ENCODE data around the gene CHST10.
"Not testable (repeated sequence)": the region's sequence is repeated elsewhere in the genome, so short reads cannot be mapped to it uniquely, and the experiment has no call there.

Gene CHST10

DNA sequence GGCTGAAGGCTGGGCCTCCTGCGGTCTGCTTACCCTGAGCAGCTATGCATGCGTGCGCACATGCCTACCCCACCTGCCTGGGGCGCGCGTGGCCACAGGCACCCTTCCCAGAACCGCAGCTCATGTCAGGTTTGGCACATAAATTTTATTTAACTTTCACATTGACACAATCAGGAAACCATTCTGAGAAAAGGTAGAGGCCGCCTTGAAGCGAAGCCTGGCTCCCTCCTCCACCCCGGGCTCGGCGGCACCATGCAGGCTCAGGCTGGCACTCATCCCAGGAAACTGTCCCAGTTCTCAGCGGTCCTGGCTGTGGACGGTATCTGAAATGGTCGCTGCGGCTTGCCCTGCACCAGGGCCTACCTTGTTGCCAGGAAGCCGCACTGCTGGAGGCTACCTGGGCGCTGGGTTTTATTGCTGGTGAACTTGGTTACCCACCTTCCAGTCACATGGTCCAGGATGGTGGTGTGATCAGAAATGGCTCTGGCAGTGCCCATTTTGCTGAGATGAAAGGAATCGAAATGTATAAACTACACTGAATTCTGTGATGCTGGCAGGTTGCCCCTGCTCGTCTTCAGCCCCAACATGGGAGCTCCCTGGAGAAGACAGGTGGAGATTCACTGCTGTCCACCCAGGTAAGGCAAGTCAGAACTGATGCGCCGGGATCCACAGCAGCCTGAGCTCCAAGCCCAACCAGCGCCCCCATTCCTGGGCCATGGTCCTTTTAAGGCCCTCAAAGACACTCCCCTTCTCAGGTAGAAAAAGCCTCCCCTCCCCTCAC, 25.5 kb downstream of the CHST10 start:
- DNase-seq: no peak

DNA sequence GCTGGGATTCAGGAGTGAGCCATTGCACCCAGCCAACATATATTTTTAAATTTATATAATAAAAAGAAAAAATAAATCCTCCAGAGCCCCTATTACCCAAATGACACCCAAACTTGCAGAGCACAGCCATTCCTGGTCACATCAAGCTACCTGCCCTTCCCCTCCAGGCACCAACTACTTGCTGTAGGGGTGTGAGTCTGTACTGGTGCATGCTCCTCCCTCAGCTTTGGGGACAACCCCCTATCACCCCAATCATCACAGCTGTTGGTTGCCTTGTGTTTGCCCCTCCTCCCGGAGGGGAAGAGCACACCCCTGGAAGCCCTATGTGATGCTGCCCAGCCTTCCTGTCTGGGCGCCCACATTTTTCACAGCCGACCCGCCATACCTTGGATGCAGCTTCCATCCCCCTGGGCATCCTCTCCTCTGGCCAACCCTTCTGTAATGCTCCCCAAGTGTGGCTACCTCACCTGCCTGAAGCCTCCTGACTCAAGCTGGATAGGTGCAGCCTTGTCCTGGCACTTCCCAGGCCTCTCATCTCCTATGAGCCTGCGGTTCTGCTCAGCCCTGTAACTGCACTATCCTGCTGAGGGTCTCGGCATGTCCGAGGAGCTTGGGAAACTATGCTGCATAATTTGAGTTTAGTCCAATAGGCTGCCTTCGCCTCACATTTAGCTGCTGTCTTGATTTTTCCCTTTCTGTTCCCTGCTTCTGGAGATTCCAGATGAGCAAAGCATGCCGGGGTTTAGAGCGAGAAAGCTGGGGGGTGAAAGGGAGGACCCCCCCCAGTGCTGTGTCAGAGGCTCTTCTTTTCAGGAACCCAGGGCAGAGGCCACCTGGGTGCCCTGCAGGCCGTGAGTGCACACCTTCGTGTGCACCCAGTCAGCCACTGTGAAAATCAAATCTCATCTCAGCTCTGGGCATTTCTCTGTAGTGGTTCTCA, 27.2 kb downstream of the CHST10 start:
- DNase-seq: no peak

DNA sequence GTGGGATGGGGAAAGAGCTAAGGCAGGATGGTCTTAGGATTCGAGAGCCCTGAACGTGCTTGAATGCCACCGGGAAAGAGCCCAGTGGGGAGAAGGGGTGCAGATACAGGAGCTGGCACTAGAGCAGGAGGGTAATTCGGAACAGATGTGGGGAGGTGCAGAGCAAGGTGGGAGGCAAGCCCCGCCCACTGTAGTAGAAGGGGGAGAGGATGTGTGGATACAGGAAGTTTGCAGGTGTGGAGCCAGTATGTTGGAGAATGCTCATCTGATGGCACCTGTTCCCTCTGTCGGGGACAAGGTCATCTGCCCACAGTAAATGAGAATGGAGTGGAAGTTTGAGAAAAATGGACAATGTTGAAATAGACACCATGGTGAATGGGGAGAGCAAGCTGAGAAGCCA, 28.8 kb downstream of the CHST10 start:
- DNase-seq: no peak

DNA sequence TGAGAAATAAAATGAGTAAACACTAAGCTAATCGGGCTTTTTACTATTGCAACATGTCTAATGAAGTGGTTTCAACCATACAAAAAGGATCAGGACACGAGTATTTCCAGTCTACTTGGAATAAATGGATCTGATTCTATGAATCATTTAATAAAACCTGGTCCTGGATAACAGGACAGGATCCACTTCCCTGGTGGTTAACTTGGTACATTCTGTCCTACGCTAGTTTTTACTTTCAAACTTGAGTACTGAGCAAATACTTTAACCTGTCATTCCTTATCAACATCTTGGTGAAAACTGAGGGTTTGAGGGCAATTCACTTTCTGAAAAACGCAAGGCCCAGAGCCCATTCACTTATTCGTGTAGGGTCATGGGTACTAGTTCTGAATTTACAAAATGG, 33.5 kb downstream of the CHST10 start:
- no peak for DNase-seq

DNA sequence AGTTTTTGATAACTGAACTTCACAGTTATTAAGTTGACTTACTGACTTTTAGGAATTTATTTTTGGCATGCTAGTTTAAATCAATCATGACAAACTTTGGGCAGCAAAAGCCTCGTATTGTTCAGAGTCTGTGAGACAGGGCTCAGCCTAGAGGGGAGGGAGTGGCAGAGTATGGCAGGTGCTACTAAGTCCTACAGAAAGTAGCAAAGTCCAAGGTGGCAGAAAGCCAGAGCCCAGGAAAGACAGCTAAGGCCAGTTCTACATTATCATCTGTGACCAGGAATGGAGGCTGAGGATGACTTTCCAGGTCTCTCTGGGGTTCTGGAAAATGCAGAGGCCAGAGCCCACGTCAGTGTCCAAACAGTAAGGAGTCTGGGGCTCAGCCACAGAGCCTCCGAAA, 34.2 kb downstream of the CHST10 start:
- no peak for DNase-seq

DNA sequence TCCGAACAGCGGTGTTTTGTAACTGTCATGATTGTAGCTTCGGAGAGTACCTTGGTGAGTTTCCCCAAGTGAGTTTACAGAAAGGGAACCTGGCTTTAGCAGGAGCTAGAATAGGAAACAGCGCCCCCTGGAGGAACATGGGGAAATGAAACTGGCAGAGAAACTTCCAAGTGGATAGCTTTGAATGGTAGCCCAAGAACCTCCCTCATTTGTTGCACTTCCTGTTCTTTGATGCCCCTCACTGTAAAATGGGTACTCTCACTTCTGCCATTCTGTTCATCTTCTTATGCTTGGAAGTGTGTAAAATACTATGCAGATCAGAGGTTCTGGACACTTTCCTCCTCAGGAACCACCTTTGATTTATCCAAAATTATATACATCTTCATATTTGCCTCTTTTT, 36.2 kb downstream of the CHST10 start:
- DNase-seq: peak; percentile 73

DNA sequence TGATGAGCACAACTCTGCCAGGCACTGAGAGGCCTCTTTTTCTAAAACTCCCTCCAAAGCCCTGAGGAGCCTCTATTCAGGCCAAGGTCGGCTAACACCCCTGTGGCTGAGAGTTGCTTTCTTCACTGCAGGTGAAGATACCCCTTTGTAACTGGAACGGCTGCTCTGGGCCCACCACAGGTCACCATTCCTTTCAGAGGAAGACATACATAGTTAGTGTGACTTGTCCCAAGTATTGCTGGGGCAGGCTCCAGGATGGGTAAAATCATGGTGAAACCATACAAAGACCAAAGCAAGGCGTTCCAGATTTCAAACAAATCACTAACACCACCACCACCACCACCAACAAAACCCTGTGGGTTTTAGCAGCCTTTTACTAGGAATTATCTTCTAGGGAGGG, 36.8 kb downstream of the CHST10 start:
- no peak for DNase-seq

DNA sequence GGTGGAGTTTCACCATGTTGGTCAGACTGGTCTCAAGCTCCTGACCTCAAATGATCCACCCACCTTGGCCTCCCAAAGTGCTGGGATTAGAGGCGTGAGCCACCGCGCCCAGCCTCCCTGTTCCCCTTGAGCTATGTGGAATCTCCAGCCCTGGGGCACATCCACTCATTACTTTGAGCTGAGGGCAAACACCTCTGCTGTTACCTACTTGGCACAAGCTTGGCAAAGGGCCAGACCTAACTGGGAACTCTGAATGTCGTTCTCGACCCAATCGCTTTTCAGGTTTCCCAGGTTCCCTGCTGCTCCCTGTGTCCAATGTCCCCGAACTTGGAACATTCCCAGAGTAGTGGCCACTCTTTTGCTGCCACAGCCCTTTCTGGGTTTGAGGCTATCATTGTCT, 40.6 kb downstream of the CHST10 start:
- DNase-seq: no peak

DNA sequence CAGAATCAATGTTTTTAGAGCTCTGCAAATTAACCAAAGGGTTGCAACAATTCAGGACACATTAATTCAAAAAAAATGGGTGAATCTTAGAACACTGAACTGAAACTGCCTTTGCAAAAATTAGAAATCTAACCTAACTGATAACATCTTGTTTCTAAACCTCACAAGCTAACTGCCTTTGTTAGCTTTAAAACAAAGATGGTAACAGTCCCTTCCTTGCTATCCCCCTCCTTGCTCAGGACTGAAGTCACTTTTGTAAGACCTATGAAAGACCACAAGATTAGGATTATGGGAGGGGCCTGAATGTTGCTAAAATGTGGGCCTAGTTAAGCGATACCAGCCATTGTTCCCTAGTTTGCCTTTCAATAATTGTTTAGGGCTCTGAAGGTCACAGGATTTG, 50.3 kb downstream of the CHST10 start:
- DNase-seq: no peak

DNA sequence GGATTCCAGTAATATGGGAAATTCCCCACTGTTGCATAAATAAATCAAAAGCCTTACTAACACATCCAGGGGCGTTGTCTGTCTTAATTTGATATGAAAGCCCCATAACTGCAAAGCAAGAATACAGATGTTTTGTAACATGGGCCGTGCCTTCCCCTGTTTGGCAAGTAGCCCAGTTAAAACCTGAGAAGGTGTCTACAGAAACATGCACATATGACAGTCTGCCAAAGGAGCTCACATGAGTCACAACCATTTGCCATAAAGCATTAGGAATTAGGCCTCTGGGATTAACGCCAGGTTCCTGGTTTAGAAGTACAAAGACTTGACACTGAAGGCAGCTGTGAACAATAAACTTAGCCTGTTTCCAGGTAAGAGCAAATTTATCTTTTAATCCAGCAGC, 52.0 kb downstream of the CHST10 start:
- peak; percentile 69 for DNase-seq

DNA sequence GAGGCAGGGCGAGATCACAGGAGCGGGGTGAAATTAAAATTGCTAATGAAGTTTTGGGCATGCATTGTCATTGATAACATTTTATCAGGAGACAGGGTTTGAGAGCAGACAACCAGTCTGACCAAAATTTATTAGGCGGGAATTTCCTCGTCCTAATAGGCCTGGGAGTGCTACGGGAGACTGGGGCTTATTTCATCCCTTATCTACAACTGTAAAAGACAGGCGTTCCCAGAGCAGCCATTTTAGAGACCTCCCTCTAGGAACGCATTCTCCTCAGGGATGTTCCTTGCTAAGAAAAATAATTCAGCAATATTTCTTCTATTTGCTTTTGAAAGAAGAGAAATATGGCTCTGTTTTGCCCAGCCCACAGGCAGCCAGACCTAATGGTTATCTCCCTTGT, 55.2 kb downstream of the CHST10 start:
- not testable (repeated sequence) for DNase-seq

DNA sequence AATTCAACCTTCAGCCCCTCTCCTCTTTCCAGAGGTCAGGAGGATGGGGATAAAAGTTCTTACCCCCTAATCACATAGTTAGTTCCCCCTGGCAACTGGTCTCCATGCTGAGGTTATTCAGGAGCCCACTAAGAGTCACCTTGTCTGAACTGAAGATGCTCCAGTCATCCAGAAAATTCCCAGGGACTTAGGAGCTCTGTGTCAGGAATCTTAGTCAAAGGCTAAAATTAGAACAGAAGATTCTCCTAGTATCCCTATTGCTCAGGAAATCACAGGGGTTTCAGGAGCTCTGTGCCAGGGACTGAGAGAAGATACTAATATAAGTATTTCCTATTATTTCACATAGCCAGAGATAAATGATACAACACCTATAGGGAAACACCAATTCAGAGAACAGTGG, 57.9 kb downstream of the CHST10 start:
- DNase-seq: no peak

DNA sequence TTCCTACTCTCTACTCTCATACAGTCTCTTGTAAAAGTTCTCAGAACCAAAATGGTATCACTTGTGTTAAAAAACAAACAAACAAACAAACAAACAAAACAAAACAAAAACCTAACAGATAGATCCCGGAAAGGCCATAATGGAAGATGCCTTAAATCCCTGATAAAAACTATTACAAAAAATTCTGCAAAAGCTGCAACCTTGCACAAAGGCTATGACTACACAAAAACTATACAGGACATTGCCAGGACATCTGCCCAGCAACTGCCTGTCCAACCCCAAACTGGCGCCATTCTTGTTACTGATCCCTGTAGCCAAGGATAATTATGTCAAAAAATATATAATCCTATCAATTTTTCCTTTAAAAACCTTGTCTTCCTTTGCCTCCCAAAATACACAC, 58.9 kb downstream of the CHST10 start:
- DNase-seq: no peak

DNA sequence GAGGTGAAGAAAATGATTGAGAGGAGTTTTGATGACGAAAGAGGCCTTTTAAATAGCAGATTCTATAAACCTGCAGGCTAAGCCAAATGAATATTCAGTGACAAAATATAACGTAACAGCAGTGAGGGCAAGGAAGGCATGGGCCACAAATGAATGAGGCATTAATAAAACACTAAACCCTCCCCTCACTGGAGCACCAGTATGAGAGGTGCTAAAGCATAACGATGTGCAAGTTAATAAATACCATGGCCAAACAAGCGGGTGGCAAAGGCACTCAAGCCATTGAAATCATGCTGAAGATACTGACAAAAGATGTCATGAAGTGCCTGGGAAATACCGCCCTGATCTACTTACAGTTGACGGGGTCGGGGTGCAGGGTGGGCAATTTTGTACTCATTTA, 64.9 kb downstream of the CHST10 start:
- DNase-seq: no peak

DNA sequence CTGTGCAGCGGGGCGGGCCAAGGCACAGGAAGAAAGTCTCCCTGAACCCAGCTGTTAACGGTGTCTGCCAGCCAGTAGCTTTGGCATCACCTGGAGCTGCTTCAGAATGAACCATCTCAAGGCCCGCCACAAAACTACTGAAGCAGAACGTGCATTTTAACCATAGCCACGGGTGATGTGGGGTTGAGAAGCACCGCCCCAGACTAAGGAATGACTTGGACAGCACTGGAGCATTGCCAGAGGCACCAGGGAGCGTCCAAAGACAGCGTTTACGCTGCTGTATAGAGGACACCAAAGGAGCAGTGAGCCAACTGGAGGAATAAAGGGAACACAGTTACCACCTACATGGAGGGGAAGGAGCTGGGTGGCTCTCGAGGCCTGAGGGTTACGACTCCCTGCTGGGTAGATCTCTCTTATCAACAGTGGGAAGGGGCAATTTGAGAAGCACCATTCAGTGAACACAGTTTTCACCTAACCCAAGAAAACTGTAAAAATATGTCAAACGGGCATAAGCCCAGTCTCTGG, 66.7 kb downstream of the CHST10 start:
- no peak for DNase-seq

DNA sequence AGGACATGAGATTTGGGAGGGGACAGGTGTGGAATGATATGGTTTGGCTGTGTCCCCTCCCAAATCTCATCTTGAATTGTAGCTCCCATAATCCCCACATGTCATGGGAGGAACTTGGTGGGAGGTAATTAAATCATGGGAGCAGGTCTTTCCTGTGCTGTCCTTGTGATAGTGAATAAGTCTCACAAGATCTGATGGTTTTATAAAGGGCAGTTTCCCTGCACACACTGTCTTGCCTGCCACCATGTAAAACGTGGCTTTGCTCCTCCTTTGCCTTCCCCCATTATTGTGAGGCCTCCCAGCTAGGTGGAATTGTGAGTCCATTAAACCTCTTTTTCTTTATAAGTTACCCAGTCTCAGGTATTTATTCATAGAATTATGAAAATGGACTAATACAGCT, 72.3 kb downstream of the CHST10 start:
- DNase-seq: not testable (repeated sequence)

DNA sequence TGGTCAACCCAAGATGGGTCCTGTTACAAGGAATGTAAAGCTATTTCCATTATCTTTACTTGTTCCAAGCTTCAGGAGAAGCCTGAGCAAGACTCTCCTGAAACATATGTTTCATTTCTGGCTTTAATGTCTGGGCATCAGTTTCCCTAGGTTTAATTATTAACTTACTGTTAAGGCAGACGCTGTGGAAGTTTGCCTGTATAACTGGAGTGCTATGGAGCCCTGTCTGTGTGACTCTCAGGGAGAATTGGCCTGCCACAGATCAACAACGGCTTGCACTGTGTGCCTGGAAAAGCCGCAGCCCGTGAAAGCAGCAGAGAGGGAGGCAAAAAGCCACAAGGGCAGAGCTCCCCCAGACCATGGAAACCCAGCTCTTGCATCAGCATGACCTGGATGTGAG, 73.0 kb downstream of the CHST10 start:
- DNase-seq: no peak

DNA sequence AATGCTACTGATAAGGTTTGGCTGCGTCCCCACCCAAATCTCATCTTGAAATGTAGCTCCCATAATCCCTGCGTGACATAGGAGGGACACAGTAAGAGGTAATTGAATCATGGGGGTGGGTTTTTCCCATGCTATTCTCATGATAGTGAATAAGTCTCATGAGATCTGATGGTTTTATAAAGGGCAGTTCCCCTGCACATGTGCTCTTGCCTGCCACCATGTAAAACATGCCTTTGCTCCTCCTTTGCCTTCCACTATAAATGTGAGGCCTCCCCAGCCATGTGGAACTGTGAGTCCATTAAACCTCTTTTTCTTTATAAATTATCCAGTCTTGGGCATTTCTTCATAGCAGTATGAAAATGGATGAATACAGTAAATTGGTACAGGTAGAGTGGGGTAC, 75.0 kb downstream of the CHST10 start:
- not testable (repeated sequence) for DNase-seq

Measured in EL (cell line).